ENCODE results near the gene NDUFA13.

NDUFA13 gene

GRCh38 chr19:19495614-19496603 lies 20.1 kb upstream of the NDUFA13 start:
- Histone ChIP-seq H2AFZ (ENCODE audit: low read length) (no peak overlapping the region), H3K9me2 (replicated peaks; ENCODE audit: low read depth, low read length) (no peaks in the 10 kb centered on the region), H3K9me3 (ENCODE audit: insufficient read depth, low read depth, low read length) (no peaks in the 10 kb centered on the region), H3K27me3 (ENCODE audit: insufficient read depth, low read length, poor library complexity, severe bottlenecking) (no peaks in the 10 kb centered on the region), H3K79me2 (ENCODE audit: insufficient read depth, low read length) (peaks cover 21% of the 10 kb centered on the region), H3K4me3 (ENCODE audit: low read length, poor library complexity, severe bottlenecking) (no peak overlapping the region), H3K36me3 (ENCODE audit: insufficient read depth, low read length) (peaks cover 91% of the 10 kb centered on the region; the same call in 1 of the 2 replicates), H3F3A (ENCODE audit: low read depth) (no peaks in the 10 kb centered on the region), H3K9ac (ENCODE audit: low read depth, low read length, poor library complexity, severe bottlenecking) (no peak overlapping the region), H3K4me1 (ENCODE audit: insufficient read depth, low read length, poor library complexity, severe bottlenecking) (no peaks in the 10 kb centered on the region), H3K4me2 (ENCODE audit: low read depth, low read length, poor library complexity, severe bottlenecking) (no peak overlapping the region), H4K20me1 (ENCODE audit: insufficient read depth, low read length, poor library complexity, severe bottlenecking) (peaks cover 9% of the 10 kb centered on the region)
- TF ChIP-seq EZH2phosphoT487 (IDR thresholded peaks at IDR 0.05; ENCODE audit: borderline replicate concordance) (no peak), CTCF (conservative IDR thresholded peaks at IDR 0.05; ENCODE audit: low read length) (no peak)

- no peak for TF ChIP-seq EZH2phosphoT487 (IDR thresholded peaks at IDR 0.05; ENCODE audit: borderline replicate concordance)
- no peak for TF ChIP-seq CTCF (conservative IDR thresholded peaks at IDR 0.05; ENCODE audit: low read length)
- Histone ChIP-seq H3K4me2 (ENCODE audit: low read depth, low read length, poor library complexity, severe bottlenecking) (no peak overlapping the region), H4K20me1 (ENCODE audit: insufficient read depth, low read length, poor library complexity, severe bottlenecking) (peaks cover 4% of the 10 kb centered on the region), H3K4me3 (ENCODE audit: low read length, poor library complexity, severe bottlenecking) (no peak overlapping the region), H3K9me3 (ENCODE audit: insufficient read depth, low read depth, low read length) (no peaks in the 10 kb centered on the region), H3K27me3 (ENCODE audit: insufficient read depth, low read length, poor library complexity, severe bottlenecking) (no peaks in the 10 kb centered on the region), H2AFZ (ENCODE audit: low read length) (no peak overlapping the region), H3K9me2 (replicated peaks; ENCODE audit: low read depth, low read length) (no peaks in the 10 kb centered on the region), H3K36me3 (ENCODE audit: insufficient read depth, low read length) (peaks cover 93% of the 10 kb centered on the region; the same call in 1 of the 2 replicates), H3K4me1 (ENCODE audit: insufficient read depth, low read length, poor library complexity, severe bottlenecking) (no peaks in the 10 kb centered on the region), H3F3A (ENCODE audit: low read depth) (no peaks in the 10 kb centered on the region), H3K79me2 (ENCODE audit: insufficient read depth, low read length) (peaks cover 7% of the 10 kb centered on the region; the same call in 1 of the 2 replicates), H3K9ac (ENCODE audit: low read depth, low read length, poor library complexity, severe bottlenecking) (no peak overlapping the region)
These were observed 17.6 kb upstream of the NDUFA13 start for GRCh38 chr19:19498255-19498991.

- Histone ChIP-seq H3K9me2 (replicated peaks; ENCODE audit: low read depth, low read length) (no peaks in the 10 kb centered on the region), H3K9ac (ENCODE audit: low read depth, low read length, poor library complexity, severe bottlenecking) (no peak overlapping the region), H3K4me1 (ENCODE audit: insufficient read depth, low read length, poor library complexity, severe bottlenecking) (no peaks in the 10 kb centered on the region), H4K20me1 (ENCODE audit: insufficient read depth, low read length, poor library complexity, severe bottlenecking) (peaks cover 4% of the 10 kb centered on the region), H3K9me3 (ENCODE audit: insufficient read depth, low read depth, low read length) (no peaks in the 10 kb centered on the region), H3K36me3 (ENCODE audit: insufficient read depth, low read length) (peaks cover 92% of the 10 kb centered on the region; the same call in 1 of the 2 replicates), H3K4me3 (ENCODE audit: low read length, poor library complexity, severe bottlenecking) (no peak overlapping the region), H3K27me3 (ENCODE audit: insufficient read depth, low read length, poor library complexity, severe bottlenecking) (no peaks in the 10 kb centered on the region), H3K79me2 (ENCODE audit: insufficient read depth, low read length) (no peaks in the 10 kb centered on the region), H3F3A (ENCODE audit: low read depth) (no peaks in the 10 kb centered on the region), H2AFZ (ENCODE audit: low read length) (no peak overlapping the region), H3K4me2 (ENCODE audit: low read depth, low read length, poor library complexity, severe bottlenecking) (no peak overlapping the region)
- TF ChIP-seq CTCF (conservative IDR thresholded peaks at IDR 0.05; ENCODE audit: low read length): no peak
- TF ChIP-seq EZH2phosphoT487 (IDR thresholded peaks at IDR 0.05; ENCODE audit: borderline replicate concordance): no peak
These were observed 16.6 kb upstream of the NDUFA13 start for GRCh38 chr19:19499272-19499995.
